Panc1 (cell line): ENCODE data around the gene MID1IP1. TPM values are rescaled to one million over a fixed set of nuclear protein-coding genes. Genes with fewer than 3 reads are reported as not detected.

ENCODE experiments used
- ATAC-seq: fragments of 200-7000 bp; cut with Tn5 transposase; 2 replicates; pipeline ENCODE4 v1.9.1; 2020; ENCODE audit warnings: mild to moderate bottlenecking, moderate library complexity
- BruUV-seq: library from RNA; stranded (reverse); fragments of 400-500 nt; replicated peaks from 2 replicates; lab custom pipeline; 2021; lab: Mats Ljungman, UMichigan
- CTCF ChIA-PET: fragments of 300-600 bp; sonication (Branson Sonifier 250); formaldehyde crosslinking; loops from one replicate; lab custom pipeline; 2022; ENCODE audit warnings: antibody characterized with exemption; lab: Charles Lee
- POLR2A ChIA-PET: fragments of 300-600 bp; sonication (Branson Sonifier 250); formaldehyde crosslinking; loops from one replicate; lab custom pipeline; 2022; ENCODE audit warnings: antibody characterized with exemption; lab: Charles Lee
- DNase-seq: peaks from one replicate; pipeline ENCODE4 v3.0.0-alpha.2; 2010; ENCODE audit warnings: low read depth, low spot score
- H3K27ac ChIP-seq: 2 replicates; pipeline ENCODE4 v1.5.1; 2011; ENCODE audit warnings: mild to moderate bottlenecking, low read length, inconsistent platforms
- H3K27me3 ChIP-seq: fragments of 200-500 bp; sonication (Bioruptor generic); 2 replicates; pipeline ENCODE4 v1.6.0; 2014; ENCODE audit warnings: low read length, inconsistent platforms; ENCODE audit not compliant: control insufficient read depth, insufficient read depth
- H3K36me3 ChIP-seq: fragments of 200-500 bp; sonication (Bioruptor generic); 2 replicates; pipeline ENCODE4 v1.5.1; 2014; ENCODE audit warnings: inconsistent platforms, mild to moderate bottlenecking, low read length, moderate library complexity; ENCODE audit not compliant: control insufficient read depth, insufficient read depth
- H3K4me1 ChIP-seq: 2 replicates; pipeline ENCODE4 v1.5.1; 2011; ENCODE audit warnings: inconsistent platforms, mild to moderate bottlenecking, low read length, moderate library complexity; ENCODE audit not compliant: control insufficient read depth, insufficient read depth
- H3K4me3 ChIP-seq, 2 experiments: 2 replicates each; pipeline ENCODE4 v1.5.1; 2011 to 2012; ENCODE audit warnings: low read depth in 2 of 2, low read length in 2 of 2, mild to moderate bottlenecking in 2 of 2, inconsistent platforms in 1 of 2, moderate library complexity in 1 of 2
- H3K9me3 ChIP-seq: fragments of 200-500 bp; sonication (Bioruptor generic); 2 replicates; pipeline ENCODE4 v1.5.1; 2014; ENCODE audit warnings: low read depth, mild to moderate bottlenecking, inconsistent platforms, low read length, moderate library complexity; ENCODE audit not compliant: control insufficient read depth, insufficient read depth
- POLR2AphosphoS5 ChIP-seq: IDR thresholded peaks from 2 replicates; pipeline ENCODE4 v1.6.1; 2012; ENCODE audit warnings: mild to moderate bottlenecking, low read depth, low read length, moderate library complexity
- REST ChIP-seq, 2 experiments: IDR thresholded peaks; 2 replicates each; pipeline ENCODE4 v1.6.1; 2011 to 2012; ENCODE audit warnings: low read depth in 2 of 2, control low read depth in 1 of 2, low read length in 1 of 2, mild to moderate bottlenecking in 1 of 2, moderate library complexity in 1 of 2; ENCODE audit not compliant: insufficient read depth in 1 of 2
- SIN3A ChIP-seq: IDR thresholded peaks from 2 replicates; pipeline ENCODE4 v1.6.1; 2012; ENCODE audit warnings: low read depth, mild to moderate bottlenecking, low read length, moderate library complexity, borderline replicate concordance; ENCODE audit not compliant: insufficient read depth
- TCF7L2 ChIP-seq: IDR thresholded peaks from 2 replicates; pipeline ENCODE4 v1.6.1; 2011; ENCODE audit warnings: mild to moderate bottlenecking, low read depth, low read length, inconsistent platforms
- in situ Hi-C: cut with HindIII; loops from 2 replicates; pipeline ENCODE4 v1.10.0; 2016; ENCODE audit warnings: low sequenced_read_pairs, low pct_unique_long_range_greater_than_20kb
- intact Hi-C: fragments of 100-400 bp; cut with micrococcal nuclease; formaldehyde crosslinking; loops from one replicate; pipeline ENCODE4 v1.10.0; 2022; ENCODE audit not compliant: unreplicated experiment
- total RNA-seq: library from RNA; stranded (reverse); gene quantifications from one replicate; pipeline ENCODE4 v1.2.1, GENCODE V29; 2021; ENCODE audit not compliant: unreplicated experiment
- TF ChIP-seq, protein P1 (sequence below): fragments of 450-650 bp; IDR thresholded peaks from 2 replicates; pipeline ENCODE4 v1.5.1; 2017; ENCODE audit warnings: mild to moderate bottlenecking

The MID1IP1 gene
- total RNA-seq, 1 experiment from 2014 or later, result 14.0 TPM

GRCh38 chrX:38820751-38821150 is 19.5 kb downstream of the MID1IP1 start:
- no peaks in the 10 kb centered on the region for H3K9me3 ChIP-seq
- no peaks in the 10 kb centered on the region for H3K4me1 ChIP-seq
- H3K36me3 ChIP-seq, result no peaks in the 10 kb centered on the region
- no peak for DNase-seq
- POLR2A ChIA-PET, result no interaction called here
- in situ Hi-C loops, result no loop called here
- TF ChIP-seq, protein P1, sequence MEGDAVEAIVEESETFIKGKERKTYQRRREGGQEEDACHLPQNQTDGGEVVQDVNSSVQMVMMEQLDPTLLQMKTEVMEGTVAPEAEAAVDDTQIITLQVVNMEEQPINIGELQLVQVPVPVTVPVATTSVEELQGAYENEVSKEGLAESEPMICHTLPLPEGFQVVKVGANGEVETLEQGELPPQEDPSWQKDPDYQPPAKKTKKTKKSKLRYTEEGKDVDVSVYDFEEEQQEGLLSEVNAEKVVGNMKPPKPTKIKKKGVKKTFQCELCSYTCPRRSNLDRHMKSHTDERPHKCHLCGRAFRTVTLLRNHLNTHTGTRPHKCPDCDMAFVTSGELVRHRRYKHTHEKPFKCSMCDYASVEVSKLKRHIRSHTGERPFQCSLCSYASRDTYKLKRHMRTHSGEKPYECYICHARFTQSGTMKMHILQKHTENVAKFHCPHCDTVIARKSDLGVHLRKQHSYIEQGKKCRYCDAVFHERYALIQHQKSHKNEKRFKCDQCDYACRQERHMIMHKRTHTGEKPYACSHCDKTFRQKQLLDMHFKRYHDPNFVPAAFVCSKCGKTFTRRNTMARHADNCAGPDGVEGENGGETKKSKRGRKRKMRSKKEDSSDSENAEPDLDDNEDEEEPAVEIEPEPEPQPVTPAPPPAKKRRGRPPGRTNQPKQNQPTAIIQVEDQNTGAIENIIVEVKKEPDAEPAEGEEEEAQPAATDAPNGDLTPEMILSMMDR, result no peak
- H3K27me3 ChIP-seq, result no peaks in the 10 kb centered on the region
- no peak overlapping the region for H3K27ac ChIP-seq
- CTCF ChIA-PET, result no interaction called here
- ATAC-seq, result no peak
- no peak overlapping the region for H3K4me3 ChIP-seq
- BruUV-seq, result no TSS peak
- intact Hi-C loops, result no loop called here

DNA sequence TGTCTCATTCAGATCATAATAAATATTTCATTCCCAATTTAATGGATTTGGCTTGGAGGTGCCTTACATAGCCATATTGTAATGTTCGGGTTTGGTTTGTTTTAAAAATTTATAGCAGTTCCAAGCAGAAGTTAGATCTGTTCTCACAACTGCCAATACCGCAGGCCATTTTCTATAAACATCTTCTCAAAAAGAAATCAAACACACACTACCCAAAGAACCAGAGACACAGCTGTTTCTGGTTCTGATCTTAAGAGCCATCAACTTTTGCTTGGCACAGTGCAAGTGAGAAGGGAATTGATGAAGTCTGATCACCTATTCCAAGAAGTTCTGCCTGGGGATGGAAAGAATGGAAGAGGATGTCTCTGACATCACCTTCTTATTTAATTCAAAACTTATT is 22.9 kb downstream of the MID1IP1 start:
- Histone ChIP-seq H3K36me3 (no peaks in the 10 kb centered on the region), H3K4me1 (no peaks in the 10 kb centered on the region), H3K27me3 (no peaks in the 10 kb centered on the region), H3K4me3 (no peak overlapping the region), H3K9me3 (no peaks in the 10 kb centered on the region), H3K27ac (no peak overlapping the region)
- no peak for TF ChIP-seq TCF7L2
- no peak for TF ChIP-seq SIN3A
- TF ChIP-seq POLR2AphosphoS5, result no peak
- TF ChIP-seq REST (IDR thresholded peaks at IDR 0.05; ENCODE audit: insufficient read depth in 1 of 2, low read depth in 2 of 2, low read length in 1 of 2), result no peak
- TF ChIP-seq, protein P1, result no peak
- BruUV-seq, result no TSS peak
- ChIA-PET POLR2A (no interaction called here), CTCF (no interaction called here)
- in situ Hi-C loops (no loop called here), intact Hi-C loops (no loop called here)
- ATAC-seq, result no peak
- DNase-seq, result no peak

- no peaks in the 10 kb centered on the region for H3K27me3 ChIP-seq
- POLR2A ChIA-PET, result no interaction called here
- H3K4me1 ChIP-seq, result no peaks in the 10 kb centered on the region
- DNase-seq (no peak), ATAC-seq (no peak)
- H3K27ac ChIP-seq, result no peak overlapping the region
- intact Hi-C loops (no loop called here), in situ Hi-C loops (no loop called here)
- CTCF ChIA-PET, result no interaction called here
- H3K4me3 ChIP-seq, result no peak overlapping the region
- H3K9me3 ChIP-seq, result no peaks in the 10 kb centered on the region
- H3K36me3 ChIP-seq, result no peaks in the 10 kb centered on the region
- BruUV-seq, result no TSS peak
- no peak for TF ChIP-seq SIN3A
- TF ChIP-seq, protein P1, result no peak
- TF ChIP-seq TCF7L2, result no peak
- TF ChIP-seq REST (IDR thresholded peaks at IDR 0.05; ENCODE audit: insufficient read depth in 1 of 2, low read depth in 2 of 2, low read length in 1 of 2), result no peak
- no peak for TF ChIP-seq POLR2AphosphoS5
Measured at GRCh38 chrX:38831949-38832348, 30.7 kb downstream of the MID1IP1 start.
